Caki2 (cell line): Measurements from ENCODE around the gene FTO. TPM values are rescaled to one million over a fixed set of nuclear protein-coding genes. Genes with fewer than 3 reads are reported as not detected.

Experiments used
- total RNA-seq: library from RNA; depleted of rRNA; stranded (reverse); fragments of >200 nt; shearing (Covaris generic); gene quantifications from 2 replicates; pipeline ENCODE4 v1.2.3, GENCODE V29; 2014; ENCODE audit warnings: low replicate concordance; rRNA removed

FTO gene
- total RNA-seq, 1 experiment from 2014 or later: 45.9 TPM

Other genes starting within 250 kb of the FTO start
- gene AKTIP, start 200.9 kb upstream of the FTO start, total RNA-seq: 6.1 and 10.0 TPM in 2 replicates
- 11.0 and 13.1 TPM in 2 replicates for gene RPGRIP1L, start 297 bp upstream of the FTO start, total RNA-seq